OCI-LY1 (cell line): ENCODE measurements around the gene BAIAP2.

Experiments
- CTCF ChIP-seq: fragments of 200-600 bp; sonication (generic), shearing (Covaris generic); IDR thresholded peaks from 2 replicates; pipeline ENCODE4 v1.5.1; 2017; ENCODE audit warnings: mild to moderate bottlenecking, antibody characterized with exemption, low read length, moderate library complexity, mixed read lengths
- EZH2 ChIP-seq: fragments of 200-600 bp; sonication (generic), shearing (Covaris generic); IDR thresholded peaks from 2 replicates; pipeline ENCODE4 v1.8.0; 2017; ENCODE audit warnings: borderline replicate concordance, mixed run types, mild to moderate bottlenecking, antibody characterized with exemption, low read length, moderate library complexity, mixed read lengths

- no peak for TF ChIP-seq CTCF
- TF ChIP-seq EZH2 = no peak
Measured at GRCh38 chr17:81094509-81095382, 59.8 kb downstream of the BAIAP2 start.
